WTC11 (cell line): ENCODE results near the gene MGAT4D. TPM values are rescaled to one million over a fixed set of nuclear protein-coding genes. Genes with fewer than 3 reads are reported as not detected.

Source experiments
- ATF3 ChIP-seq: sonication (generic); formaldehyde crosslinking; conservative IDR thresholded peaks from 2 replicates; pipeline ENCODE4 v1.8.1; 2022; ENCODE audit warnings: mild to moderate bottlenecking, missing genetic modification reagents
- CREB1 ChIP-seq: sonication (generic); formaldehyde crosslinking; IDR thresholded peaks from 2 replicates; pipeline ENCODE4 v1.8.0; 2023; ENCODE audit warnings: mild to moderate bottlenecking, missing genetic modification reagents
- CREM ChIP-seq: sonication (generic); formaldehyde crosslinking; IDR thresholded peaks from 2 replicates; pipeline ENCODE4 v1.8.1; 2022; ENCODE audit warnings: mild to moderate bottlenecking, missing genetic modification reagents, moderate library complexity
- ELF4 ChIP-seq: sonication (generic); formaldehyde crosslinking; IDR thresholded peaks from 2 replicates; pipeline ENCODE4 v1.8.1; 2022; ENCODE audit warnings: low read depth, mild to moderate bottlenecking, moderate library complexity, missing genetic modification reagents
- GRHL2 ChIP-seq: fragments of 250-450 bp; sonication (Bioruptor Pico); IDR thresholded peaks from 2 replicates; pipeline ENCODE4 v1.8.0; 2022; ENCODE audit warnings: mild to moderate bottlenecking, moderate library complexity; ENCODE audit not compliant: insufficient replicate concordance, severe bottlenecking
- NFE2L1 ChIP-seq: sonication (generic); formaldehyde crosslinking; IDR thresholded peaks from 2 replicates; pipeline ENCODE4 v1.8.1; 2023; ENCODE audit warnings: missing genetic modification reagents
- NFYB ChIP-seq: sonication (generic); formaldehyde crosslinking; conservative IDR thresholded peaks from 2 replicates; pipeline ENCODE4 v1.8.0; 2022; ENCODE audit warnings: low read depth, missing genetic modification reagents
- NR1H2 ChIP-seq: sonication (generic); formaldehyde crosslinking; IDR thresholded peaks from 2 replicates; pipeline ENCODE4 v1.9.0; 2021; ENCODE audit warnings: mild to moderate bottlenecking, moderate library complexity, missing genetic modification reagents
- NR3C1 ChIP-seq: sonication (generic); formaldehyde crosslinking; conservative IDR thresholded peaks from 2 replicates; pipeline ENCODE4 v1.8.1; 2023; ENCODE audit warnings: low read depth, mild to moderate bottlenecking, missing genetic modification reagents
- TP53 ChIP-seq: sonication (generic); formaldehyde crosslinking; IDR thresholded peaks from 2 replicates; pipeline ENCODE4 v1.8.1; 2023; ENCODE audit warnings: mild to moderate bottlenecking, missing genetic modification reagents
- ZNF263 ChIP-seq: sonication (generic); formaldehyde crosslinking; IDR thresholded peaks from 2 replicates; pipeline ENCODE4 v1.8.1; 2022; ENCODE audit warnings: low read depth, mild to moderate bottlenecking, moderate library complexity, missing genetic modification reagents
- ZNF423 ChIP-seq: fragments of 250-450 bp; sonication (Bioruptor Pico); IDR thresholded peaks from 2 replicates; pipeline ENCODE4 v2.1.2; 2022; ENCODE audit warnings: mild to moderate bottlenecking, moderate library complexity
- ZNF532 ChIP-seq: fragments of 250-450 bp; sonication (Bioruptor Pico); IDR thresholded peaks from 2 replicates; pipeline ENCODE4 v1.9.0; 2021; ENCODE audit warnings: mild to moderate bottlenecking, borderline replicate concordance
- total RNA-seq: library from RNA; stranded (reverse); gene quantifications from 3 replicates; pipeline ENCODE4 v1.2.3, GENCODE V29; 2021
- TF ChIP-seq, protein P1 (sequence below): fragments of 200-600 bp; IDR thresholded peaks from 2 replicates; pipeline ENCODE4 v1.8.0; 2022; ENCODE audit warnings: antibody characterized with exemption
- TF ChIP-seq, protein P2 (sequence below): sonication (generic); formaldehyde crosslinking; IDR thresholded peaks from 2 replicates; pipeline ENCODE4 v1.8.0; 2023; ENCODE audit warnings: mild to moderate bottlenecking, missing genetic modification reagents
- TF ChIP-seq, protein P3 (sequence below): sonication (generic); formaldehyde crosslinking; IDR thresholded peaks from 2 replicates; pipeline ENCODE4 v1.8.0; 2022; ENCODE audit warnings: mild to moderate bottlenecking, missing genetic modification reagents
- TF ChIP-seq, protein P4 (sequence below): sonication (generic); formaldehyde crosslinking; conservative IDR thresholded peaks from 2 replicates; pipeline ENCODE4 v1.8.1; 2023; ENCODE audit warnings: mild to moderate bottlenecking, low read depth, missing genetic modification reagents, moderate library complexity
- TF ChIP-seq, protein P5 (sequence below): sonication (generic); formaldehyde crosslinking; IDR thresholded peaks from 2 replicates; pipeline ENCODE4 v1.8.1; 2023; ENCODE audit warnings: mild to moderate bottlenecking, missing genetic modification reagents

The MGAT4D gene
- total RNA-seq, 1 experiment from 2014 or later: not detected

- peak; percentile 78; the same call in 1 of the 2 replicates for TF ChIP-seq ZNF532 (CRISPR knock-in tag)
- TF ChIP-seq NR1H2 (CRISPR knock-in tag): no peak
- TF ChIP-seq, protein P1, sequence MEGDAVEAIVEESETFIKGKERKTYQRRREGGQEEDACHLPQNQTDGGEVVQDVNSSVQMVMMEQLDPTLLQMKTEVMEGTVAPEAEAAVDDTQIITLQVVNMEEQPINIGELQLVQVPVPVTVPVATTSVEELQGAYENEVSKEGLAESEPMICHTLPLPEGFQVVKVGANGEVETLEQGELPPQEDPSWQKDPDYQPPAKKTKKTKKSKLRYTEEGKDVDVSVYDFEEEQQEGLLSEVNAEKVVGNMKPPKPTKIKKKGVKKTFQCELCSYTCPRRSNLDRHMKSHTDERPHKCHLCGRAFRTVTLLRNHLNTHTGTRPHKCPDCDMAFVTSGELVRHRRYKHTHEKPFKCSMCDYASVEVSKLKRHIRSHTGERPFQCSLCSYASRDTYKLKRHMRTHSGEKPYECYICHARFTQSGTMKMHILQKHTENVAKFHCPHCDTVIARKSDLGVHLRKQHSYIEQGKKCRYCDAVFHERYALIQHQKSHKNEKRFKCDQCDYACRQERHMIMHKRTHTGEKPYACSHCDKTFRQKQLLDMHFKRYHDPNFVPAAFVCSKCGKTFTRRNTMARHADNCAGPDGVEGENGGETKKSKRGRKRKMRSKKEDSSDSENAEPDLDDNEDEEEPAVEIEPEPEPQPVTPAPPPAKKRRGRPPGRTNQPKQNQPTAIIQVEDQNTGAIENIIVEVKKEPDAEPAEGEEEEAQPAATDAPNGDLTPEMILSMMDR: peak; percentile 81
- TF ChIP-seq TP53 (CRISPR knock-in tag): no peak
- no peak for TF ChIP-seq ATF3 (CRISPR knock-in tag)
- TF ChIP-seq, protein P2, sequence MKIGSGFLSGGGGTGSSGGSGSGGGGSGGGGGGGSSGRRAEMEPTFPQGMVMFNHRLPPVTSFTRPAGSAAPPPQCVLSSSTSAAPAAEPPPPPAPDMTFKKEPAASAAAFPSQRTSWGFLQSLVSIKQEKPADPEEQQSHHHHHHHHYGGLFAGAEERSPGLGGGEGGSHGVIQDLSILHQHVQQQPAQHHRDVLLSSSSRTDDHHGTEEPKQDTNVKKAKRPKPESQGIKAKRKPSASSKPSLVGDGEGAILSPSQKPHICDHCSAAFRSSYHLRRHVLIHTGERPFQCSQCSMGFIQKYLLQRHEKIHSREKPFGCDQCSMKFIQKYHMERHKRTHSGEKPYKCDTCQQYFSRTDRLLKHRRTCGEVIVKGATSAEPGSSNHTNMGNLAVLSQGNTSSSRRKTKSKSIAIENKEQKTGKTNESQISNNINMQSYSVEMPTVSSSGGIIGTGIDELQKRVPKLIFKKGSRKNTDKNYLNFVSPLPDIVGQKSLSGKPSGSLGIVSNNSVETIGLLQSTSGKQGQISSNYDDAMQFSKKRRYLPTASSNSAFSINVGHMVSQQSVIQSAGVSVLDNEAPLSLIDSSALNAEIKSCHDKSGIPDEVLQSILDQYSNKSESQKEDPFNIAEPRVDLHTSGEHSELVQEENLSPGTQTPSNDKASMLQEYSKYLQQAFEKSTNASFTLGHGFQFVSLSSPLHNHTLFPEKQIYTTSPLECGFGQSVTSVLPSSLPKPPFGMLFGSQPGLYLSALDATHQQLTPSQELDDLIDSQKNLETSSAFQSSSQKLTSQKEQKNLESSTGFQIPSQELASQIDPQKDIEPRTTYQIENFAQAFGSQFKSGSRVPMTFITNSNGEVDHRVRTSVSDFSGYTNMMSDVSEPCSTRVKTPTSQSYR: no peak
- TF ChIP-seq GRHL2 (CRISPR knock-in tag): no peak
- TF ChIP-seq ZNF263 (CRISPR knock-in tag): no peak
- TF ChIP-seq CREB1 (CRISPR knock-in tag): no peak
- TF ChIP-seq ZNF423 (CRISPR knock-in tag): peak; percentile 34; the same call in 1 of the 2 replicates
- TF ChIP-seq NFE2L1 (CRISPR knock-in tag): no peak
- peak; percentile 71 for TF ChIP-seq NFYB (CRISPR knock-in tag)
- TF ChIP-seq, protein P3, sequence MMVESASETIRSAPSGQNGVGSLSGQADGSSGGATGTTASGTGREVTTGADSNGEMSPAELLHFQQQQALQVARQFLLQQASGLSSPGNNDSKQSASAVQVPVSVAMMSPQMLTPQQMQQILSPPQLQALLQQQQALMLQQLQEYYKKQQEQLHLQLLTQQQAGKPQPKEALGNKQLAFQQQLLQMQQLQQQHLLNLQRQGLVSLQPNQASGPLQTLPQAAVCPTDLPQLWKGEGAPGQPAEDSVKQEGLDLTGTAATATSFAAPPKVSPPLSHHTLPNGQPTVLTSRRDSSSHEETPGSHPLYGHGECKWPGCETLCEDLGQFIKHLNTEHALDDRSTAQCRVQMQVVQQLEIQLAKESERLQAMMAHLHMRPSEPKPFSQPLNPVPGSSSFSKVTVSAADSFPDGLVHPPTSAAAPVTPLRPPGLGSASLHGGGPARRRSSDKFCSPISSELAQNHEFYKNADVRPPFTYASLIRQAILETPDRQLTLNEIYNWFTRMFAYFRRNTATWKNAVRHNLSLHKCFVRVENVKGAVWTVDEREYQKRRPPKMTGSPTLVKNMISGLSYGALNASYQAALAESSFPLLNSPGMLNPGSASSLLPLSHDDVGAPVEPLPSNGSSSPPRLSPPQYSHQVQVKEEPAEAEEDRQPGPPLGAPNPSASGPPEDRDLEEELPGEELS: 0 out of 2 replicates have a peak, but pooled peaks have one; percentile 57
- TF ChIP-seq, protein P4, sequence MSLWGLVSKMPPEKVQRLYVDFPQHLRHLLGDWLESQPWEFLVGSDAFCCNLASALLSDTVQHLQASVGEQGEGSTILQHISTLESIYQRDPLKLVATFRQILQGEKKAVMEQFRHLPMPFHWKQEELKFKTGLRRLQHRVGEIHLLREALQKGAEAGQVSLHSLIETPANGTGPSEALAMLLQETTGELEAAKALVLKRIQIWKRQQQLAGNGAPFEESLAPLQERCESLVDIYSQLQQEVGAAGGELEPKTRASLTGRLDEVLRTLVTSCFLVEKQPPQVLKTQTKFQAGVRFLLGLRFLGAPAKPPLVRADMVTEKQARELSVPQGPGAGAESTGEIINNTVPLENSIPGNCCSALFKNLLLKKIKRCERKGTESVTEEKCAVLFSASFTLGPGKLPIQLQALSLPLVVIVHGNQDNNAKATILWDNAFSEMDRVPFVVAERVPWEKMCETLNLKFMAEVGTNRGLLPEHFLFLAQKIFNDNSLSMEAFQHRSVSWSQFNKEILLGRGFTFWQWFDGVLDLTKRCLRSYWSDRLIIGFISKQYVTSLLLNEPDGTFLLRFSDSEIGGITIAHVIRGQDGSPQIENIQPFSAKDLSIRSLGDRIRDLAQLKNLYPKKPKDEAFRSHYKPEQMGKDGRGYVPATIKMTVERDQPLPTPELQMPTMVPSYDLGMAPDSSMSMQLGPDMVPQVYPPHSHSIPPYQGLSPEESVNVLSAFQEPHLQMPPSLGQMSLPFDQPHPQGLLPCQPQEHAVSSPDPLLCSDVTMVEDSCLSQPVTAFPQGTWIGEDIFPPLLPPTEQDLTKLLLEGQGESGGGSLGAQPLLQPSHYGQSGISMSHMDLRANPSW (CRISPR knock-in tag): no peak
- no peak for TF ChIP-seq NR3C1 (CRISPR knock-in tag)
- TF ChIP-seq, protein P5, sequence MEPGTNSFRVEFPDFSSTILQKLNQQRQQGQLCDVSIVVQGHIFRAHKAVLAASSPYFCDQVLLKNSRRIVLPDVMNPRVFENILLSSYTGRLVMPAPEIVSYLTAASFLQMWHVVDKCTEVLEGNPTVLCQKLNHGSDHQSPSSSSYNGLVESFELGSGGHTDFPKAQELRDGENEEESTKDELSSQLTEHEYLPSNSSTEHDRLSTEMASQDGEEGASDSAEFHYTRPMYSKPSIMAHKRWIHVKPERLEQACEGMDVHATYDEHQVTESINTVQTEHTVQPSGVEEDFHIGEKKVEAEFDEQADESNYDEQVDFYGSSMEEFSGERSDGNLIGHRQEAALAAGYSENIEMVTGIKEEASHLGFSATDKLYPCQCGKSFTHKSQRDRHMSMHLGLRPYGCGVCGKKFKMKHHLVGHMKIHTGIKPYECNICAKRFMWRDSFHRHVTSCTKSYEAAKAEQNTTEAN (CRISPR knock-in tag): 0 out of 2 replicates have a peak, but pooled peaks have one; percentile 17
- no peak for TF ChIP-seq ELF4 (CRISPR knock-in tag)
- 0 out of 2 replicates have a peak, but pooled peaks have one; percentile 43 for TF ChIP-seq CREM (CRISPR knock-in tag)
Measured at GRCh38 chr4:140523857-140524742, 26.0 kb upstream of the MGAT4D start, which contains the start of gene ELMOD2 (continued).
